ENCODE results near the gene TMEM131L.

GRCh38 chr4:153494562-153494961 lies 28.4 kb downstream of the TMEM131L start:
- no peak for TF ChIP-seq RAD21 (IDR thresholded peaks at IDR 0.05; ENCODE audit: low read depth)
- TF ChIP-seq EP300 (IDR thresholded peaks at IDR 0.05; ENCODE audit: borderline replicate concordance): no peak
- TF ChIP-seq USF1 (IDR thresholded peaks at IDR 0.05): no peak
- no peak for TF ChIP-seq TAF1 (IDR thresholded peaks at IDR 0.05; ENCODE audit: low read depth)
- no peak for TF ChIP-seq CEBPB (IDR thresholded peaks at IDR 0.05)
- no peak for TF ChIP-seq REST (IDR thresholded peaks at IDR 0.05; ENCODE audit: low read depth)
- TF ChIP-seq NFIC (IDR thresholded peaks at IDR 0.05): no peak
- no peak for TF ChIP-seq TCF12 (IDR thresholded peaks at IDR 0.05; ENCODE audit: low read depth)

Measured in Ishikawa (cell line).